PC-9 (cell line): ENCODE results near the gene ZSCAN21. TPM values are rescaled to one million over a fixed set of nuclear protein-coding genes. Genes with fewer than 3 reads are reported as not detected.
A peak's percentile ranks its signal among the peaks of the same experiment; 100 is the strongest.

Experiments used
- BruUV-seq: library from RNA; stranded (reverse); fragments of 400-500 nt; replicated peaks from 2 replicates; lab custom pipeline; 2021; lab: Mats Ljungman, UMichigan
- CTCF ChIA-PET: fragments of 300-600 bp; sonication (Branson Sonifier 250); formaldehyde crosslinking; loops from one replicate; lab custom pipeline; 2022; ENCODE audit warnings: antibody characterized with exemption; lab: Charles Lee
- POLR2A ChIA-PET: fragments of 300-600 bp; sonication (Branson Sonifier 250); formaldehyde crosslinking; loops from one replicate; lab custom pipeline; 2022; ENCODE audit warnings: antibody characterized with exemption; ENCODE audit not compliant: unreplicated experiment; lab: Charles Lee
- DNase-seq, 2 experiments: peaks; one replicate each; pipeline versions ENCODE4 v3.0.0 to v3.0.0-alpha.2; 2015 to 2022; ENCODE audit warnings: mixed read lengths in 1 of 2
- H2AFZ ChIP-seq: fragments of 200-600 bp; sonication (generic); 2 replicates; pipeline ENCODE4 v1.8.1; 2017; ENCODE audit warnings: antibody characterized with exemption
- H3F3A ChIP-seq: fragments of 200-600 bp; sonication (generic); 2 replicates; pipeline ENCODE4 v1.8.1; 2017; ENCODE audit warnings: antibody characterized with exemption, mild to moderate bottlenecking, low read depth; ENCODE audit not compliant: insufficient read depth
- H3K27ac ChIP-seq: fragments of 200-600 bp; sonication (generic); 2 replicates; pipeline ENCODE4 v1.6.1; 2016; ENCODE audit warnings: mixed run types
- H3K27me3 ChIP-seq: fragments of 200-600 bp; sonication (generic); 2 replicates; pipeline ENCODE4 v1.6.1; 2016; ENCODE audit warnings: low read depth, mixed run types; ENCODE audit not compliant: insufficient read depth
- H3K36me3 ChIP-seq: fragments of 200-600 bp; sonication (generic); 2 replicates; pipeline ENCODE4 v1.6.1; 2016; ENCODE audit warnings: low read depth, mixed run types
- H3K4me1 ChIP-seq: fragments of 200-600 bp; sonication (generic); replicated peaks from 2 replicates; pipeline ENCODE4 v1.6.1; 2016; ENCODE audit warnings: mixed run types; ENCODE audit not compliant: insufficient read depth
- H3K4me2 ChIP-seq: fragments of 200-600 bp; sonication (generic); 2 replicates; pipeline ENCODE4 v1.6.1; 2017; ENCODE audit warnings: mixed run types
- H3K4me3 ChIP-seq: fragments of 200-600 bp; sonication (generic); 2 replicates; pipeline ENCODE4 v1.6.1; 2016; ENCODE audit warnings: mixed run types
- H3K79me2 ChIP-seq: fragments of 200-600 bp; sonication (generic); 2 replicates; pipeline ENCODE4 v1.6.1; 2017; ENCODE audit warnings: low read depth, mixed run types
- H3K9me2 ChIP-seq: fragments of 200-600 bp; sonication (generic); 2 replicates; pipeline ENCODE4 v1.8.1; 2017; ENCODE audit warnings: mild to moderate bottlenecking; ENCODE audit not compliant: insufficient read depth
- H3K9me3 ChIP-seq: fragments of 200-600 bp; sonication (generic); 2 replicates; pipeline ENCODE4 v1.8.1; 2016; ENCODE audit warnings: low read depth; ENCODE audit not compliant: insufficient read depth
- H4K20me1 ChIP-seq: fragments of 200-600 bp; sonication (generic); 2 replicates; pipeline ENCODE4 v1.8.1; 2017; ENCODE audit not compliant: insufficient read depth
- CTCF ChIP-seq: fragments of 200-600 bp; sonication (generic); conservative IDR thresholded peaks from 2 replicates; pipeline ENCODE4 v1.6.1; 2017; ENCODE audit warnings: mixed run types, antibody characterized with exemption, mild to moderate bottlenecking, moderate library complexity
- EZH2 ChIP-seq: fragments of 200-600 bp; sonication (generic); IDR thresholded peaks from 2 replicates; pipeline ENCODE4 v1.8.0; 2017; ENCODE audit warnings: antibody characterized with exemption, low read depth
- intact Hi-C: fragments of 100-400 bp; cut with micrococcal nuclease; formaldehyde crosslinking; loops from one replicate; pipeline ENCODE4 v1.10.0; 2022; ENCODE audit not compliant: unreplicated experiment
- total RNA-seq: library from RNA; stranded (reverse); gene quantifications from 2 replicates; pipeline ENCODE4 v1.2.3, GENCODE V29; 2021

The ZSCAN21 gene
- total RNA-seq, 1 experiment from 2014 or later = 8.9 TPM

GRCh38 chr7:100013328-100013676 is 36.3 kb upstream of the ZSCAN21 start:
- no TSS peak for BruUV-seq
- Histone ChIP-seq H3K27me3 (no peaks in the 10 kb centered on the region), H3K4me1 (peaks cover 20% of the 10 kb centered on the region), H3K36me3 (no peaks in the 10 kb centered on the region), H3K4me3 (no peak overlapping the region), H2AFZ (no peak overlapping the region; the same call in 1 of the 2 replicates), H3F3A (peaks cover 20% of the 10 kb centered on the region; the same call in 1 of the 2 replicates), H3K9me2 (no peaks in the 10 kb centered on the region), H3K79me2 (peaks cover 29% of the 10 kb centered on the region), H4K20me1 (peaks cover 22% of the 10 kb centered on the region), H3K27ac (no peak overlapping the region), H3K9me3 (no peaks in the 10 kb centered on the region), H3K4me2 (peak overlapping the region; percentile 15; the same call in 1 of the 2 replicates)
- intact Hi-C loops = no loop called here
- POLR2A ChIA-PET = no interaction called here
- TF ChIP-seq CTCF (no peak), EZH2 (no peak)
- peak in 1 of 2 experiments; percentile 42 for DNase-seq
- CTCF ChIA-PET = no interaction called here

- H3K9me3 ChIP-seq = no peaks in the 10 kb centered on the region
- peak; percentile 79 to 80 for DNase-seq
- H3K79me2 ChIP-seq = peaks cover 49% of the 10 kb centered on the region
- POLR2A ChIA-PET = interaction anchor here (0.6 to 0.7 kb wide), 3 partner anchors 38 to 133 kb away, joined by 5 to 12 read pairs (median 8); partner anchors contain the start of gene LAMTOR4
- no peaks in the 10 kb centered on the region for H3K36me3 ChIP-seq
- peaks cover 23% of the 10 kb centered on the region; the same call in 1 of the 2 replicates for H3F3A ChIP-seq
- H3K4me2 ChIP-seq = peak within 1 kb of the TSS; percentile 92
- peaks cover 39% of the 10 kb centered on the region for H4K20me1 ChIP-seq
- no peaks in the 10 kb centered on the region for H3K9me2 ChIP-seq
- peak within 1 kb of the TSS; percentile 79 for H2AFZ ChIP-seq
- intact Hi-C loops = loop anchor here (2.0 kb wide), 1 partner anchor 33 kb away; the partner anchor contains the start of gene ZSCAN21
- H3K27me3 ChIP-seq = no peaks in the 10 kb centered on the region
- peak within 1 kb of the TSS; percentile 67 for H3K27ac ChIP-seq
- peak within 1 kb of the TSS; percentile 95 for H3K4me3 ChIP-seq
- TF ChIP-seq CTCF = no peak
- no peak for TF ChIP-seq EZH2
- BruUV-seq = TSS peak; percentile 56
- H3K4me1 ChIP-seq = peaks cover 13% of the 10 kb centered on the region
- CTCF ChIA-PET = no interaction called here
Measured at GRCh38 chr7:100015232-100016214, 34.1 kb upstream of the ZSCAN21 start, which contains the start of gene ZKSCAN1. TSS of gene ZKSCAN1 (plus strand) at chr7:100015596. CDS start at chr7:100023507, 7,911 bp downstream.

- Histone ChIP-seq H3K27ac (peak overlapping the region; percentile 67), H3K36me3 (no peaks in the 10 kb centered on the region), H3K4me1 (peaks cover 13% of the 10 kb centered on the region), H3K79me2 (peaks cover 53% of the 10 kb centered on the region), H3K4me2 (peak overlapping the region; percentile 92), H3K9me2 (no peaks in the 10 kb centered on the region), H3K4me3 (peak overlapping the region; percentile 95), H2AFZ (peak overlapping the region; percentile 79; the same call in 1 of the 2 replicates), H3F3A (peaks cover 25% of the 10 kb centered on the region; the same call in 1 of the 2 replicates), H4K20me1 (peaks cover 44% of the 10 kb centered on the region), H3K9me3 (no peaks in the 10 kb centered on the region), H3K27me3 (no peaks in the 10 kb centered on the region)
- intact Hi-C loops = loop anchor here (2.0 kb wide), 1 partner anchor 32 kb away; the partner anchor contains the start of gene ZSCAN21
- ChIA-PET CTCF (no interaction called here), POLR2A (interaction anchor here (0.6 kb wide), 1 partner anchor 29 kb away, joined by 5 read pairs; no protein-coding TSS in a partner anchor)
- BruUV-seq = no TSS peak
- TF ChIP-seq EZH2 (no peak), CTCF (no peak)
- DNase-seq = no peak
Measured at GRCh38 chr7:100016215-100016901, 33.2 kb upstream of the ZSCAN21 start.
